Prostate gland (tissue), 2 donors: ENCODE results near the gene ZNF24. TPM values are rescaled to one million over a fixed set of nuclear protein-coding genes. Genes with fewer than 3 reads are reported as not detected.

Source experiments
- DNase-seq: peaks from one replicate; pipeline ENCODE4 v3.0.0-alpha.2; 2019; ENCODE audit warnings: low spot score
- H3K27ac ChIP-seq, 2 donors: fragments of 200-600 bp; sonication (generic); 2 replicates each; pipeline ENCODE4 v1.5.1; 2017 to 2019
- H3K27me3 ChIP-seq: fragments of 200-600 bp; sonication (generic); replicated peaks from 2 replicates; pipeline ENCODE4 v1.5.1; 2019; ENCODE audit not compliant: insufficient read depth
- H3K36me3 ChIP-seq, 2 donors: fragments of 200-600 bp; sonication (generic); 1 replicate in 1 of 2; 2 replicates in 1 of 2; pipeline versions ENCODE4 v1.5.1 to v1.8.1; 2017 to 2019
- H3K4me1 ChIP-seq: fragments of 200-600 bp; sonication (generic); replicated peaks from 2 replicates; pipeline ENCODE4 v1.5.1; 2019
- H3K4me3 ChIP-seq, 2 donors: fragments of 200-600 bp; sonication (generic); 2 replicates each; pipeline ENCODE4 v1.5.1; 2017 to 2019
- H3K9me3 ChIP-seq: fragments of 200-600 bp; sonication (generic); 2 replicates; pipeline ENCODE4 v1.5.1; 2017
- POLR2A ChIP-seq: fragments of 450-650 bp; IDR thresholded peaks from one replicate; pipeline ENCODE4 v1.6.1; 2016; ENCODE audit warnings: antibody characterized with exemption, mild to moderate bottlenecking
- POLR2AphosphoS5 ChIP-seq: sonication (generic); formaldehyde crosslinking; IDR thresholded peaks from one replicate; pipeline ENCODE4 v1.6.1; 2017; ENCODE audit warnings: antibody characterized with exemption
- WGBS: methylation state at CpG from one replicate; pipeline ENCODE4 v1.1.5; 2018; 5-methylcytosine and 5-hydroxymethylcytosine counted together
- intact Hi-C: fragments of 100-400 bp; cut with DNase I; formaldehyde crosslinking; loops from one replicate; pipeline ENCODE4 v1.14.2; 2022
- total RNA-seq, 2 donors: library from RNA; depleted of rRNA; stranded (reverse); fragments of >200 nt; gene quantifications; one replicate each; pipeline ENCODE4 v1.1.0, GENCODE V29; 2016
- TF ChIP-seq, protein P1 (sequence below), 4 experiments: fragments of 200-600 bp in 2 of 4; fragments of 450-650 bp in 2 of 4; sonication (generic) in 2 of 4; IDR thresholded peaks; 1 replicate in 3 of 4; 2 replicates in 1 of 4; pipeline ENCODE4 v1.5.1; 2016 to 2019; ENCODE audit warnings: antibody characterized with exemption in 4 of 4, mild to moderate bottlenecking in 2 of 4, moderate library complexity in 2 of 4

Gene ZNF24
- total RNA-seq, 2 donors from 2014 or later, result 39.4 to 53.4 TPM

DNA sequence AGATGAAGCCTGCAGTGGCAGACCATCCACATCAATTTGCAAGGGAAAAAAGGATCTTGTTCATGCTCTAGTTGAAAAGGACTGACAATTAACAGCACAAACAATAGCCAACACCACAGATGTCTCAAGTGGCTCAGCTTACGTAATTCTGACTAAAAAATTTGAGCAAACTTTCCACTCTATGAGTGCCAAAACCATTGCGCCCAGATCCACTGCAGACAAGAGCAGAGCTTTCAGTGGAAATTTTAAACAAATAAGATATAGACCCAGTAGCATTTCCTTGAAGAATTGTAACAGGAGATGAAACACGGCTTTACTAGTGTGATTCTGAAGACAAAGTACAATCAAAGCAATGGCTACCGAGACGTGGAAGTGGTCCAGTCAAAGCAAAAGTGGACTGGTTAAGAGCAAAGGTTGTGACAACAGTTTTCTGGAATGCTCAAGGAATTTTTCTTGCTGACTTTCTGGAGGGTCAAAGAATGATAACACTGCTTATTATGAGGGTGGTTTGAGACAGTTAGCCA lies 44.9 kb upstream of the ZNF24 start:
- Histone ChIP-seq H3K4me3 (no peak overlapping the region), H3K4me1 (no peaks in the 10 kb centered on the region), H3K36me3 (no peaks in the 10 kb centered on the region), H3K27me3 (no peaks in the 10 kb centered on the region), H3K27ac (no peak overlapping the region), H3K9me3 (no peaks in the 10 kb centered on the region)
- intact Hi-C loops, result no loop called here
- DNase-seq, result no peak
- 22% methylated on average over 5 of the region's 5 CpGs for WGBS
- TF ChIP-seq POLR2AphosphoS5 (no peak), POLR2A (no peak)
- TF ChIP-seq, protein P1, sequence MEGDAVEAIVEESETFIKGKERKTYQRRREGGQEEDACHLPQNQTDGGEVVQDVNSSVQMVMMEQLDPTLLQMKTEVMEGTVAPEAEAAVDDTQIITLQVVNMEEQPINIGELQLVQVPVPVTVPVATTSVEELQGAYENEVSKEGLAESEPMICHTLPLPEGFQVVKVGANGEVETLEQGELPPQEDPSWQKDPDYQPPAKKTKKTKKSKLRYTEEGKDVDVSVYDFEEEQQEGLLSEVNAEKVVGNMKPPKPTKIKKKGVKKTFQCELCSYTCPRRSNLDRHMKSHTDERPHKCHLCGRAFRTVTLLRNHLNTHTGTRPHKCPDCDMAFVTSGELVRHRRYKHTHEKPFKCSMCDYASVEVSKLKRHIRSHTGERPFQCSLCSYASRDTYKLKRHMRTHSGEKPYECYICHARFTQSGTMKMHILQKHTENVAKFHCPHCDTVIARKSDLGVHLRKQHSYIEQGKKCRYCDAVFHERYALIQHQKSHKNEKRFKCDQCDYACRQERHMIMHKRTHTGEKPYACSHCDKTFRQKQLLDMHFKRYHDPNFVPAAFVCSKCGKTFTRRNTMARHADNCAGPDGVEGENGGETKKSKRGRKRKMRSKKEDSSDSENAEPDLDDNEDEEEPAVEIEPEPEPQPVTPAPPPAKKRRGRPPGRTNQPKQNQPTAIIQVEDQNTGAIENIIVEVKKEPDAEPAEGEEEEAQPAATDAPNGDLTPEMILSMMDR (IDR thresholded peaks at IDR 0.05), result no peak

DNA sequence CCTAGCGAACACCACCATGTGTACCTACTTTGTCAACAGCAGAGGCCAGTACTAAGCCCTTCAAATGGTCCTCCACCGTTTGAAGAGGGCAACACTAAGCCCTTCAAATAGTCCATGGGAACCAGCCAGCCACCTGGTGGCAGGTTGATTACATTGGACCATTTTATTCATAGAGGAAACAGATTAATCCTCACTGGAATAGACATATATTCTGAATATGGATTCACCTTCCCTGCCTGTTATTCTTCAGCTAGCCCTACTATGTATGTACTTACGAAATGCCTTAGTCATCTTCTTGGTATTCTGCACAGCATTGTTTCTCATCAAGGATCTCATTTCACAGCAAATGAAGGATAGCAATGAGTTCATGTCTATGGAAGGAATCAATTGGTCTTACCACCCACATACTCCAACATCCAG lies 42.9 kb upstream of the ZNF24 start:
- DNase-seq, result no peak
- 52% methylated on average over 3 of the region's 3 CpGs for WGBS
- intact Hi-C loops, result no loop called here
- no peaks in the 10 kb centered on the region for H3K9me3 ChIP-seq
- no peaks in the 10 kb centered on the region for H3K4me1 ChIP-seq
- no peak overlapping the region for H3K27ac ChIP-seq
- H3K27me3 ChIP-seq, result no peaks in the 10 kb centered on the region
- TF ChIP-seq POLR2AphosphoS5 (no peak), POLR2A (no peak)
- TF ChIP-seq, protein P1 (IDR thresholded peaks at IDR 0.05), result peak in 1 of 4 experiments; percentile 6
- no peak overlapping the region for H3K4me3 ChIP-seq
- no peaks in the 10 kb centered on the region for H3K36me3 ChIP-seq

DNA sequence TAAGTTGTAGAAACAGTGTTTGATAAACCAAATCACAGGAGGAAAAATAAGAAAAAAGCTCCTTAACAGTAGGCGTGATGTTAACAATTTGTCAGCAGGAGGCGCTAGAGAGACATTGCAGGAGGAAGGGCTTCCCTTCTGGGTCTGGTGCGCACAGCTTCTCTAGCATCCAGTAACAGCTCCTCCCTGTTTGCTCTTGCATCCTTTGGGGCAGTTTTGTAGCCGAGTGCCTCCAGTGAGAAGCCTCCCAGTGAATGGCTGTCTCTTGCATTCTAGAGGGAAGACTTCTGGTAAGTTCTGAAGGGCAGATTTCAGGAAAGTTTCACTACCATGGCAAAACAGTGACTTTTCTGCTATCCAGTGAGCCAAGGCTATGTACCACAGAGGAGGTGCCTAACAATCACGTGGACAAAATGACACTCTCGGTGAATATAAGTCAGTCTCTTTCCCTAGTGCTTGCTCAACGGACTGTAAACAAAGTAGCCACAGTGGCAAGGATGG lies 42.4 kb upstream of the ZNF24 start:
- Histone ChIP-seq H3K4me1 (no peaks in the 10 kb centered on the region), H3K27me3 (no peaks in the 10 kb centered on the region), H3K9me3 (no peaks in the 10 kb centered on the region), H3K4me3 (no peak overlapping the region), H3K27ac (no peak overlapping the region), H3K36me3 (no peaks in the 10 kb centered on the region)
- TF ChIP-seq POLR2A, result no peak
- TF ChIP-seq, protein P1 (IDR thresholded peaks at IDR 0.05), result peak; percentile 37 to 76 (median 66)
- intact Hi-C loops, result no loop called here
- peak; percentile 52 for DNase-seq
- WGBS, result 27% methylated on average over 7 of the region's 7 CpGs

DNA sequence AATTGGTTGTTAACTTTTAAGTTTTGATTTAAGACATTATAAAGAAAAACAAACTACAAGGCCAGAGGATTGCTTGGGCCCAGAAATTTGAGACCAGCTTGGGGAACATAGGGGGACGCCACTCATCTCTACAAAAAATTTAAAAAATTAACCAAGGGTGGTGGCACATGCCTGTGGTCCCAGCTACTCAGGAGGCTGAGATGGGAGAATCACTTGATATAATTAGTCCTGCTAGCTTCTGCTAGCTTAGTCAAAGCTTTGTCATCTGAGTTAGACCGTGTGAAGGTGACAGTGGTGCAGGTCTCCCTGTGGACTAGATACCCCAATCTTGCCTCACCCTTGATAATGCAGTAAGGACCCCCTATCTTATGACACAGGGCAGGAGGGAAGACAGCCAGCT lies 38.9 kb upstream of the ZNF24 start:
- H3K27ac ChIP-seq, result no peak overlapping the region
- no peaks in the 10 kb centered on the region for H3K4me1 ChIP-seq
- H3K9me3 ChIP-seq, result no peaks in the 10 kb centered on the region
- H3K4me3 ChIP-seq, result no peak overlapping the region
- TF ChIP-seq, protein P1 (IDR thresholded peaks at IDR 0.05), result no peak
- no peak for TF ChIP-seq POLR2AphosphoS5
- TF ChIP-seq POLR2A, result no peak
- DNase-seq, result no peak
- intact Hi-C loops, result no loop called here
- H3K27me3 ChIP-seq, result no peaks in the 10 kb centered on the region
- 94% methylated on average over 2 of the region's 2 CpGs for WGBS
- H3K36me3 ChIP-seq, result no peaks in the 10 kb centered on the region

DNA sequence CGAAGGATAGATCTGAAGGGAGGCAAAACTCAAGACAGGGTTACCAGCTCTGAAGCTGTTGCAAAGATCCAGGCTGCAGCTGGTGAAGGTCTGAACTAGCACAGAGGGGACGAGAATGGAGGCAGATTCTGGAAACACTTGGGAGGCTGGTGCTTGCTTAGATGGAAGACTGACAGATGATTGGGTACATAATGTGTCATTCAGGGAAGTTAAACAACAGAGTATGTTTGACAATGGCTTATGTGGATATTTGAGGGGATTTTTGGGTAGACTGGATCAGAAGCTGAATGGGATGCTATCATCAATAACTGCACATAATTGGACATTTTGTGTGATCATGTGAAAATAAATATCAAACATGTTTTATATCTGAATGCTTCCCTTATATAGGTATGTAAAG lies 35.2 kb upstream of the ZNF24 start:
- 85% methylated on average over 2 of the region's 2 CpGs for WGBS
- H3K36me3 ChIP-seq, result no peaks in the 10 kb centered on the region
- H3K4me1 ChIP-seq, result no peaks in the 10 kb centered on the region
- no peaks in the 10 kb centered on the region for H3K27me3 ChIP-seq
- H3K27ac ChIP-seq, result no peak overlapping the region
- intact Hi-C loops, result no loop called here
- no peak for TF ChIP-seq POLR2A
- TF ChIP-seq, protein P1 (IDR thresholded peaks at IDR 0.05), result no peak
- TF ChIP-seq POLR2AphosphoS5, result no peak
- H3K4me3 ChIP-seq, result no peak overlapping the region
- H3K9me3 ChIP-seq, result no peaks in the 10 kb centered on the region
- DNase-seq, result no peak
